HepG2 (cell line): ENCODE measurements around the gene SVBP. TPM values are rescaled to one million over a fixed set of nuclear protein-coding genes. Genes with fewer than 3 reads are reported as not detected.

Experiments
- AGO2 ChIP-seq: fragments of 200-400 bp; formaldehyde crosslinking; optimal IDR thresholded peaks from 2 replicates; pipeline ENCODE3; 2017; ENCODE audit warnings: mild to moderate bottlenecking, low read depth, low read length, moderate library complexity
- ATRX ChIP-seq: sonication (generic); formaldehyde crosslinking; IDR thresholded peaks from 2 replicates; pipeline ENCODE4 v1.4.0; 2020; ENCODE audit warnings: missing genetic modification reagents, borderline replicate concordance
- ETV5 ChIP-seq: IDR thresholded peaks from 2 replicates; pipeline ENCODE4 v1.6.1; 2018; ENCODE audit warnings: missing biosample characterization, missing genetic modification reagents, inconsistent platforms, borderline replicate concordance
- IRF2 ChIP-seq: IDR thresholded peaks from 2 replicates; pipeline ENCODE4 v1.6.1; 2018; ENCODE audit warnings: missing genetic modification reagents, missing compliant biosample characterization
- JDP2 ChIP-seq: sonication (generic); formaldehyde crosslinking; IDR thresholded peaks from 2 replicates; pipeline ENCODE4 v1.8.1; 2022; ENCODE audit warnings: missing genetic modification reagents, borderline replicate concordance
- NCOA5 ChIP-seq: sonication (generic); formaldehyde crosslinking; IDR thresholded peaks from 2 replicates; pipeline ENCODE4 v1.4.0; 2020; ENCODE audit warnings: missing genetic modification reagents
- NFKBIZ ChIP-seq: IDR thresholded peaks from 2 replicates; pipeline ENCODE4 v1.6.1; 2018; ENCODE audit warnings: missing genetic modification reagents, missing compliant biosample characterization
- RERE ChIP-seq: IDR thresholded peaks from 2 replicates; pipeline ENCODE4 v1.6.1; 2016; ENCODE audit warnings: low read depth, missing genetic modification reagents, missing compliant biosample characterization
- TIGD3 ChIP-seq: sonication (generic); formaldehyde crosslinking; IDR thresholded peaks from 2 replicates; pipeline ENCODE4 v1.5.1; 2020; ENCODE audit warnings: mild to moderate bottlenecking, missing genetic modification reagents, borderline replicate concordance
- U2AF1 ChIP-seq: fragments of 200-400 bp; formaldehyde crosslinking; optimal IDR thresholded peaks from 2 replicates; pipeline ENCODE3; 2017; ENCODE audit warnings: mild to moderate bottlenecking, low read depth, low read length
- ZBTB39 ChIP-seq: sonication (generic); formaldehyde crosslinking; IDR thresholded peaks from 2 replicates; pipeline ENCODE4 v1.5.0; 2020; ENCODE audit warnings: missing genetic modification reagents
- ZNF367 ChIP-seq: sonication (generic); formaldehyde crosslinking; IDR thresholded peaks from 2 replicates; pipeline ENCODE4 v1.4.0; 2020; ENCODE audit warnings: missing genetic modification reagents, borderline replicate concordance
- ZNF709 ChIP-seq: sonication (generic); formaldehyde crosslinking; IDR thresholded peaks from 2 replicates; pipeline ENCODE4 v1.5.0; 2020; ENCODE audit warnings: mild to moderate bottlenecking, missing genetic modification reagents
- polyA plus RNA-seq, 8 experiments: library from polyadenylated mRNA; depleted of rRNA in 3 of 8; stranded (reverse) in 7 of 8; unstranded in 1 of 8; fragments of >200 nt; fragmentation: Illumina TruSeq in 4 of 8; extraction: Trizol in 4 of 8; gene quantifications; 2 replicates each; pipeline versions ENCODE4 v1.2.1 to v1.2.3, GENCODE V29; 2011 to 2016; ENCODE audit warnings: low read depth in 4 of 8, missing spikeins in 1 of 8, mixed read lengths in 1 of 8; ENCODE audit not compliant: insufficient read depth in 1 of 8
- total RNA-seq, 5 experiments: library from RNA; depleted of rRNA; stranded (reverse); fragments of >200 nt; fragmentation: Illumina TruSeq; extraction: Trizol; gene quantifications; 2 replicates each; pipeline ENCODE4 v1.2.3, GENCODE V29; 2016; ENCODE audit warnings: low read depth in 1 of 5
- TF ChIP-seq, protein P1 (sequence below): sonication (generic); formaldehyde crosslinking; conservative IDR thresholded peaks from 2 replicates; pipeline ENCODE4 v1.8.0; 2022; ENCODE audit warnings: low read depth, missing genetic modification reagents
- TF ChIP-seq, protein P2 (sequence below): sonication (generic); formaldehyde crosslinking; IDR thresholded peaks from 2 replicates; pipeline ENCODE4 v1.4.0; 2020; ENCODE audit warnings: missing genetic modification reagents, borderline replicate concordance

Gene SVBP
- total and polyA plus RNA-seq, 2 of the 13 experiments (the other 11 are each of a cell fraction or from before 2014, with no cell fraction given), result 28.8 to 48.2 TPM

DNA sequence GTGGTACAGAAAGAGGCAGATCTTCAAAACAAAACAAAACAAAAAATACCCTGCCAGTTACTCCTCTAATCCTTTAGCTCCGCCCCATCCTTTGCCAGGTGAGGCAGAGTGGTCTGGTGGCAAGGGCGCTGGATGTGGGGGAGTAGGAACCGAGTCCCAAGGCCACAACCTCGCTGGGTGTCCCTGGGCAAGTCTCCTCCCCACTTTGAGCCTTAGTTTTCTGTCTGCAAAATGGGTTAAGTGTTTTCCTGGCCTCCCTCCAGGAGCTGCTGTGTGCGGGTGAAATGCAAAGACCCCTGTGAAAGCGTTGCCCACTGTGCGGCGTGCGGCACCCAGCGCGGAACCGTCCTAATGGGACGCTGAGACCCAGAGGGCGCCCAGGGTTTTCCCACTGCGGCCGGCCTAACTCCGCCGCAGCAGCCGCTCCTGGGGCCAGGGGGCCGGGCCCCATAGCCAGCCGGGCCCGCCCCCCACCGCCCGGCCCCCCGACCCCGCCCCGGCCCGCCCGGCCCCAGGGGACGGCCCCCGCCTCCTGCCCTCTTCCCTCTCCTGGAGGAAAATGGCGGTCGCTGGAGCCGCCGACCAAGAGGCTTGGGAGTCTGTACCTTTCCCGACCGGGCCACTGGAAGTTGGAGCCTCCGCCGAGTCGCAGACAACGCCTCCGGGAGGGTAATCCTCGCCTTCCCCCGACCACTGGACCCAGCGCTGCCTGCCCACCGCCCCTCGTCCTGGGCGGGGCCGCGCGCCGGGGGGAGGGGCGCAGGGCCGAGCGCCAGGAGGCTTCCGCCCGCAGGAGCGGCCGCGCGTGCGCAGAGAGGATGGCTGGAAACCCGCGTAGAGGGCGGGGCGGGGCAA lies at the start of gene SVBP, which contains the start of gene ERMAP (continued):
- TF ChIP-seq RERE (CRISPR knock-in tag), result no peak
- TF ChIP-seq NFKBIZ (CRISPR knock-in tag), result no peak
- TF ChIP-seq, protein P1, sequence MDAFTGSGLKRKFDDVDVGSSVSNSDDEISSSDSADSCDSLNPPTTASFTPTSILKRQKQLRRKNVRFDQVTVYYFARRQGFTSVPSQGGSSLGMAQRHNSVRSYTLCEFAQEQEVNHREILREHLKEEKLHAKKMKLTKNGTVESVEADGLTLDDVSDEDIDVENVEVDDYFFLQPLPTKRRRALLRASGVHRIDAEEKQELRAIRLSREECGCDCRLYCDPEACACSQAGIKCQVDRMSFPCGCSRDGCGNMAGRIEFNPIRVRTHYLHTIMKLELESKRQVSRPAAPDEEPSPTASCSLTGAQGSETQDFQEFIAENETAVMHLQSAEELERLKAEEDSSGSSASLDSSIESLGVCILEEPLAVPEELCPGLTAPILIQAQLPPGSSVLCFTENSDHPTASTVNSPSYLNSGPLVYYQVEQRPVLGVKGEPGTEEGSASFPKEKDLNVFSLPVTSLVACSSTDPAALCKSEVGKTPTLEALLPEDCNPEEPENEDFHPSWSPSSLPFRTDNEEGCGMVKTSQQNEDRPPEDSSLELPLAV (CRISPR knock-in tag), result no peak
- no peak for TF ChIP-seq NCOA5 (CRISPR knock-in tag)
- TF ChIP-seq JDP2 (CRISPR knock-in tag), result no peak
- TF ChIP-seq ATRX (CRISPR knock-in tag), result no peak
- TF ChIP-seq ZBTB39 (CRISPR knock-in tag), result no peak
- no peak; the same call in 1 of the 2 replicates for TF ChIP-seq ZNF709
- TF ChIP-seq, protein P2, sequence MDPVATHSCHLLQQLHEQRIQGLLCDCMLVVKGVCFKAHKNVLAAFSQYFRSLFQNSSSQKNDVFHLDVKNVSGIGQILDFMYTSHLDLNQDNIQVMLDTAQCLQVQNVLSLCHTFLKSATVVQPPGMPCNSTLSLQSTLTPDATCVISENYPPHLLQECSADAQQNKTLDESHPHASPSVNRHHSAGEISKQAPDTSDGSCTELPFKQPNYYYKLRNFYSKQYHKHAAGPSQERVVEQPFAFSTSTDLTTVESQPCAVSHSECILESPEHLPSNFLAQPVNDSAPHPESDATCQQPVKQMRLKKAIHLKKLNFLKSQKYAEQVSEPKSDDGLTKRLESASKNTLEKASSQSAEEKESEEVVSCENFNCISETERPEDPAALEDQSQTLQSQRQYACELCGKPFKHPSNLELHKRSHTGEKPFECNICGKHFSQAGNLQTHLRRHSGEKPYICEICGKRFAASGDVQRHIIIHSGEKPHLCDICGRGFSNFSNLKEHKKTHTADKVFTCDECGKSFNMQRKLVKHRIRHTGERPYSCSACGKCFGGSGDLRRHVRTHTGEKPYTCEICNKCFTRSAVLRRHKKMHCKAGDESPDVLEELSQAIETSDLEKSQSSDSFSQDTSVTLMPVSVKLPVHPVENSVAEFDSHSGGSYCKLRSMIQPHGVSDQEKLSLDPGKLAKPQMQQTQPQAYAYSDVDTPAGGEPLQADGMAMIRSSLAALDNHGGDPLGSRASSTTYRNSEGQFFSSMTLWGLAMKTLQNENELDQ (CRISPR knock-in tag), result no peak
- TF ChIP-seq TIGD3 (CRISPR knock-in tag), result no peak
- TF ChIP-seq ZNF367 (CRISPR knock-in tag), result no peak
- peak; percentile 38 for TF ChIP-seq AGO2
- peak; percentile 35; the same call in 1 of the 2 replicates for TF ChIP-seq ETV5 (CRISPR knock-in tag)
- no peak for TF ChIP-seq U2AF1
- TF ChIP-seq IRF2 (CRISPR knock-in tag), result no peak
